Activated T-cell treated with anti-CD3 and anti-CD28 coated beads for 4 hours (primary cell): ENCODE measurements around the gene SEMA3E.

Source experiments
- DNase-seq: peaks from one replicate; pipeline ENCODE4 v3.0.0-alpha.2; 2020

The SEMA3E gene

GRCh38 chr7:83337050-83337449, 311.9 kb downstream of the SEMA3E start:
- no peak for DNase-seq

GRCh38 chr7:83326223-83326622, 322.7 kb downstream of the SEMA3E start:
- DNase-seq, result no peak

GRCh38 chr7:83325083-83325482, 323.9 kb downstream of the SEMA3E start:
- DNase-seq, result no peak

- no peak for DNase-seq
Observed at GRCh38 chr7:83324596-83324995, 324.3 kb downstream of the SEMA3E start.

GRCh38 chr7:83321011-83321410, 327.9 kb downstream of the SEMA3E start:
- DNase-seq, result no peak

- no peak for DNase-seq
Observed at GRCh38 chr7:83313931-83314330, 335.0 kb downstream of the SEMA3E start.
